GM19397 (cell line): ENCODE measurements around the gene POF1B.

Experiments used
- ATAC-seq: cut with Tn5 transposase; IDR thresholded peaks from one replicate; pipeline ENCODE4 v1.9.1; 2021; ENCODE audit warnings: mild to moderate bottlenecking, moderate library complexity; ENCODE audit not compliant: unreplicated experiment

Gene POF1B

GRCh38 chrX:85243761-85244449, 135.6 kb downstream of the POF1B start, which contains the start of the genes SATL1 and ZNF711:
Gene SATL1, minus strand, starts transcription at chrX:85243779. Its CDS starts 134,811 bp downstream, at chrX:85108968.
Gene ZNF711, plus strand, starts transcription at chrX:85243991. Its CDS starts 3,582 bp downstream, at chrX:85247573.
- no peak for ATAC-seq

GRCh38 chrX:85243155-85243554, 136.3 kb downstream of the POF1B start:
- ATAC-seq, result no peak
